ENCODE data around the gene SPDYE2.
"Not testable (repeated sequence)": the region's sequence is repeated elsewhere in the genome, so short reads cannot be mapped to it uniquely, and the experiment has no call there.

DNA sequence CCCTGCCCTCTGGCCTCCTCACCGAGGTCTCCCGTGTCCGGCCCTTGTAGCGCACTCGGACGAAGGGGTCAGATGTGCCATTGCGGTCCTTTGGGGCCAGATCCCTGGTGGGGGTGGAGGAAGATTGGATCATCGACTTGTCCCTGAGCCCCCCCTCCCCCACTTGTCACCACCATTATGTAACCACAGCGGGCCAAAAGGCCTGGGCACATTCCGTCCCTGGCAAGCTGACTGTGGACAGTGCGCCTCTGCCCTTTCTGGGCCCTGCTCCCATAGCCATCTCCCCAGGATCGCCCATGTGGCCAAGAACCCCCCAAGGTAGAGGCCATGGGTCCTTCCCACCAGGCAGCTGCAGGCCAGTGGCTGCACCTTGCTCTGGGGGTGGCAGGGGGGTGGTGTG, 47.9 kb upstream of the SPDYE2 start:
- not testable (repeated sequence) for TF ChIP-seq CTCF (tag by site-specific recombination; IDR thresholded peaks at IDR 0.05); ZNF670 (tag by site-specific recombination; IDR thresholded peaks at IDR 0.05; ENCODE audit: low read depth); ZBTB7A (tag by site-specific recombination; IDR thresholded peaks at IDR 0.05; ENCODE audit: low read depth); GFI1B (tag by site-specific recombination; IDR thresholded peaks at IDR 0.05); ZNF248 (tag by site-specific recombination; IDR thresholded peaks at IDR 0.05); BCL11B (tag by site-specific recombination; IDR thresholded peaks at IDR 0.05; ENCODE audit: low read depth); ZNF416 (tag by site-specific recombination; IDR thresholded peaks at IDR 0.05)
- TF ChIP-seq, protein P1, sequence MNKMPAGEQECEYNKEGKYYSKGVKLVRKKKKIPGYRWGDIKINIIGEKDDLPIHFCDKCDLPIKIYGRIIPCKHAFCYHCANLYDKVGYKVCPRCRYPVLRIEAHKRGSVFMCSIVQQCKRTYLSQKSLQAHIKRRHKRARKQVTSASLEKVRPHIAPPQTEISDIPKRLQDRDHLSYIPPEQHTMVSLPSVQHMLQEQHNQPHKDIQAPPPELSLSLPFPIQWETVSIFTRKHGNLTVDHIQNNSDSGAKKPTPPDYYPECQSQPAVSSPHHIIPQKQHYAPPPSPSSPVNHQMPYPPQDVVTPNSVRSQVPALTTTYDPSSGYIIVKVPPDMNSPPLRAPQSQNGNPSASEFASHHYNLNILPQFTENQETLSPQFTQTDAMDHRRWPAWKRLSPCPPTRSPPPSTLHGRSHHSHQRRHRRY (tag by site-specific recombination; IDR thresholded peaks at IDR 0.05), result not testable (repeated sequence)
- TF ChIP-seq, protein P2, sequence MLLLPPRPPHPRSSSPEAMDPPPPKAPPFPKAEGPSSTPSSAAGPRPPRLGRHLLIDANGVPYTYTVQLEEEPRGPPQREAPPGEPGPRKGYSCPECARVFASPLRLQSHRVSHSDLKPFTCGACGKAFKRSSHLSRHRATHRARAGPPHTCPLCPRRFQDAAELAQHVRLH (tag by site-specific recombination; IDR thresholded peaks at IDR 0.05), result not testable (repeated sequence)
